Stimulated activated CD8-positive, alpha-beta memory T cell treated with anti-CD3 and anti-CD28 coated beads, Interleukin-7, amount 100 ng/mL, for 4 hours (primary cell): Measurements from ENCODE around the gene MYPN.
"Not testable (repeated sequence)": the region's sequence is repeated elsewhere in the genome, so short reads cannot be mapped to it uniquely, and the experiment has no call there.

Experiments
- DNase-seq, 2 donors: peaks; one replicate each; pipeline ENCODE4 v3.0.0-alpha.2; 2020; ENCODE audit warnings: low read depth in 2 of 2

Gene MYPN

DNA sequence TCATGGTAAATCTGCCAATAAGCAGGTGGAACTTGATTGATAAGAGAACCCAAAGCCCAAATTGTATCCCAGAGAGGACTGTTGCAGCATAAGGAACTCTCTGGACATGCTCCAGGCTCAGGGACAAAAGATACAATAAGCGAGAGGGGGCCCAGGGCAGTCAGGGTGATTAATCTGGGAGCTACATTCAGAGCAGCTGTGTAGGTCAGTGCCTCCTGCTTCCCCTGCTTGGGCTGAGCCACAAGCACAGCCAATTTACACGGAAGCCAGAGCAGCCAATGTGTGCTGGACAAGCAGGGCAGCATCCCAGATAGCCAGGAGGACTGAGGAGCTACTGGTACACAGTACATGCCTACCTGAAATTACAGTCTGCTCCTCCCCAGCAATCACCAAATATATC, 24.2 kb downstream of the MYPN start:
- DNase-seq = no peak

GRCh38 chr10:68135362-68135761, 26.1 kb downstream of the MYPN start:
- DNase-seq = no peak

DNA sequence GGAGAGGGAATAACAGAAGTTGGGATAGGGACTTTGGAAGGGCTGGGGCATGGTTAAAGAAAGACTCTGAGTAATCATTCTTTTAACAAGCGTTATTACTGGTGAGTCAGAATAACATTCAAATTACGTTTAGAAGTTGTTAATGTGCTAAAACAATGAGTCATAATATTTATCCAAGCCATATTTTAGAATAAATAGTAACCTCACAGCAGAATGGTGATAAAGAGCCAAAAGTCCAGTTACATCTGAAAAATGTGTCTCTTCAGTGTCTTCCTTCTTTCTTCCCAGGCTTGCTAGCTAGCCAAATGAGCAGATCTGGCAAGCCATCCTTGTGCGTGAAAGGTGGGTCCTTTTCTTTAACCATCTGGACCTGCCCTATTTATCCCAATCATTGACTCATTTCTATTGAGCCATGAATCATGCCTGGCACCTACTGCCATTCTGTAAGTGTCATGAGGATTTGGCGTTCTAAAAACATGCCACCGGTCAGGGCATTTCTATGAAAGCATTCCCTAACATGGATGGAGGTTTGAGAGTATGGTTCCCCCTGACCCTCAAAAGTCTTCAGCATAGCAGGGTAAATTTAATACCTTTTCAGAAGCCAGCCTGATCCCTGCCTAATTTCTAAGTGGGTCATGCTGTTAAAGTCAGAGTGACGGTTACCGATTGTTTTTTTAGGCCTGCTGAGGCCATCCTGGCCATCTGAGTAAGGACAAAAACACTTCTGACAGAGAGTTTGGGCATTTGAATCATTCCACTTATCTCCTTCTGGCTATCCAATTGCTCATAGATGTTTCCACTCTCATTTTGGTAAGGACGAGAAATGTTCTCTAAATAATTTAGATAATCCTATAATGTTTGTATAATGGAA, 26.9 kb downstream of the MYPN start:
- no peak for DNase-seq

DNA sequence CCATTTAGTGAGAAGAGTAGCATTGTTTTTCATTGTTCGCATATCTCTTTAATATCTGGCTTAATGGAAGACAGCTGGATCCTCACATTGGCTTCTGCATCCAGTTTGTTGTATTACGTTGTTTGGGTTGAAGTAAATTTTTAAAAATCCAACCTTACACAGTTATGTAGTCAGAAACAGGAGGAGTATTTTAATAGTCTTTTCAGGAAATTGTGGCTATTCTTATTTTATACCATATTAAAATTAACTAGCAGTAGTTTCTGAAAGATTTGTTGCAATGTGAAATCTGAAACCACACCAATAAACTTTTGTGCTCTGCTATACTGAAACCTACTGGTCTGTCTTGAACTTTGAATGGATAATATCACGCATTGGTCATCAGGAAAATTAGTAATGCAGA, 27.9 kb downstream of the MYPN start:
- no peak for DNase-seq

- DNase-seq = no peak
These were observed 29.2 kb downstream of the MYPN start for GRCh38 chr10:68138526-68138925.

GRCh38 chr10:68139448-68140272, 30.4 kb downstream of the MYPN start:
- no peak for DNase-seq

- DNase-seq = no peak
These were observed 33.5 kb downstream of the MYPN start for GRCh38 chr10:68142761-68143160.

DNA sequence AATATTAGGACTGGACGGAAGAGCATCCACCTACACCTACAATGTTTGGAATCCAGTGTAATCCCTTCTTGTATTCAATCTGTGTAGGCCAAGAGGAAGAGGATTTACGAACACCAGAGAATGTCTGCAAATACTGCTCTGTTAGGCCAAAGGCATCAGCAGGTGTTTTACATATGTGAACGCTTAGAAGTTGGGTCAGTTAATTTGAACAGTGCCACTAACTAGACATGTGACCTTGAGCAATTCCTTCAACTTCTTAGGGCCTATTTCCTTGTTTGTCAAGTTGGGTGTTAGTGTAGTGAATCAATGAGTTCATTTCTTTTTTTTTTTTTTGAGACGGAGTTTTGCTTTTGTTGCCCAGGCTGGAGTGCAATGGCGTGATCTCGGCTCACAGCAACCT, 35.4 kb downstream of the MYPN start:
- DNase-seq = no peak

DNA sequence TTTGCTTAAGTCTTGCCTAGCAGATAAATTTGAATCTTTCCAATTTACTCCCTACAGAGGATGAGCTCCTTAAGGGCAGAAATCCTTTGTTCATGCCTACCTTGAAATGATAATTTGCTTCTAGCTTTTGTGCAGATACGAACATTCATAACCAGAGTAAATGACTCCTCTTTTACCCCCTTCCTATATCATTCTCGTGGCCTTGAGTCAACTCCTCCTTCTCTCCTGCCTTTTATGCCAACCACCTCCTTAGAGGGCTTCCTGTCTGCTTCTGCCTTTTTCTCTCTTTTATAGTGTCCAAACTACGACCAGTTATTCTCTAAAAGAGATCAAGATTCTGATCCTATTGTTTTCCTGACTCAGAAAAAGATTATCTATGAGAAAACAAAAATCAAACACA, 36.4 kb downstream of the MYPN start:
- DNase-seq = no peak

GRCh38 chr10:68146133-68146532, 36.8 kb downstream of the MYPN start:
- no peak for DNase-seq

GRCh38 chr10:68151453-68151852, 42.2 kb downstream of the MYPN start:
- no peak for DNase-seq

- no peak for DNase-seq
These were observed 44.4 kb downstream of the MYPN start for GRCh38 chr10:68153473-68154210.

- DNase-seq = no peak
These were observed 44.9 kb downstream of the MYPN start for GRCh38 chr10:68154211-68154497.

DNA sequence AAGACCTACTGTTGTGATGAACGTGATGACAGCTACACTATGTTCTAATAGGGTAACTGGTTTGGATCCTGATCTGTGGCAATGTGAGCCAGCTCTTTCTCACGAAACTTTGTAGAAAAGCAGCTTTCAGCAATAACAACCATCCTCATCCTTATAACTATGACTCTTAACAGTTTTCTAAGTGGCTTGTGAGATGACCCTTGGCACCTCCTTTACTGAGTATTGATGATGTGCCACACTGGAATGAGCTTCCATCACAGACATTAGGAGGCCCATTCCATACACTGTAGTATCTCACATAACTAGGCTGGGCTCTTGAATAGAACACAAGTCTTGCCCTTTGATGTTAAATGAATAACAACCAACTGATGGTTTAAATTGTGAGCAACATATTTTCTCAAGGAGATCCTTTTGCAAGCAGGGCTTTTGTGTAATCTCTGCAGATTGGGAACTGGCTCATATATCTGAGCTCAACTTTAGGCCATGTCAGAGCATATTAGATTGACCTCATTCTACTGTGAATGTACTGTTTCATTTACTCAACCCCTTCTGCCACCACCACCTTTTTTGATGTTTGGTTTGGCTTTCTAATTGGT, 46.4 kb downstream of the MYPN start:
- DNase-seq = no peak

- peak; percentile 8 to 34 for DNase-seq
These were observed 47.3 kb downstream of the MYPN start for GRCh38 chr10:68156373-68157185.

- not testable (repeated sequence) for DNase-seq
These were observed 48.2 kb downstream of the MYPN start for GRCh38 chr10:68157522-68157921.

GRCh38 chr10:68158031-68158430, 48.7 kb downstream of the MYPN start:
- DNase-seq = no peak

- no peak for DNase-seq
These were observed 54.4 kb downstream of the MYPN start for GRCh38 chr10:68163735-68164134.

DNA sequence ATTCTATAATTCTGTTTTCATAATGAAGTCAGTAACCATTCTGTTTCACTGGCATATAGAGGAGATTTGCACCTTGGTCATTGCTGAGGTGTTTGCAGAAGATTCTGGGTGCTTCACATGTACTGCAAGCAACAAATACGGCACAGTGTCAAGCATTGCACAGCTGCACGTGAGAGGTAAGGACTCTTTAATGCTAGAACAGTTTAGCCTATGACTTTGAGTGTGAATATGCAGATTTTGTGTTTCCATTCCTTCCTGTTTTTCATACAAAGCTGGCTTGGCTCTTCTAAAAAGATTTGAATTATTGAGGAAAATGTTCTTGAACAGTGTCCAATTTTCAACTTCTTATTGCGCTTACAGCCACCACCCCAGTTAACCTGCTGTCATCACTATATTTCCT, 56.4 kb downstream of the MYPN start:
- DNase-seq = no peak

DNA sequence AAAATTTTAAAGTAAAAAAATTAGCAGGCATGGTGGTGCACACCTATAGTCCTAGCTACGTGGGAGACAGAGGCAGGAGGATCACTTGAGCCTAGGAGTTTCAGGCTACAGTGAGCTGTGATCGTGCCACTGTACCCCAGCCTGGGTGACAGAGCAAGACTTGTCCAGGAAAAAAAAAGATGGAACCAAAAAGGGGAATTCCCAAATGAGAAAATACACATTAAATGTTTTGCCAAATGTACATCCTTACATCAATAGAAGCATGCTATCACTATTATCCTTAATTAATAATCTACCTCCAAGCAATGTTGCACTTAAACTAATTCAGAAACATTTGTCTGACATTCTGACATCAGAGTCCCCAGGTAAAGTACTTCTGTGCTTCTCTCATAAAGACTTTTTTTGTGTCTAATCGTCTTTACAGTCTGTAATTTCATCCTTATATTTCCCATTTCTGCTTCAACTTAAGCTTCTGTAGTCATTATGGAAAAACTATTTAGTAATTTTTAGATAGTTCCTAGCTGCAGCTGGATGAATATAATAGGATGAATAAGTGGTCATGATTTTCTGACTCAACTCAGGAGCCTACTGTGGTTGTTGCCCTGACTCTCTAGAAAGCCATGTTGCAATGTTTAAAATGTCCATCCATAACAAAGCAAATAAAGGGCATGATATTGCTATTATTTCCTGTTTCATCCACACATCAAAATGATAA, 57.7 kb downstream of the MYPN start:
- no peak for DNase-seq
